ENCODE results near the gene UPF3A.

DNA sequence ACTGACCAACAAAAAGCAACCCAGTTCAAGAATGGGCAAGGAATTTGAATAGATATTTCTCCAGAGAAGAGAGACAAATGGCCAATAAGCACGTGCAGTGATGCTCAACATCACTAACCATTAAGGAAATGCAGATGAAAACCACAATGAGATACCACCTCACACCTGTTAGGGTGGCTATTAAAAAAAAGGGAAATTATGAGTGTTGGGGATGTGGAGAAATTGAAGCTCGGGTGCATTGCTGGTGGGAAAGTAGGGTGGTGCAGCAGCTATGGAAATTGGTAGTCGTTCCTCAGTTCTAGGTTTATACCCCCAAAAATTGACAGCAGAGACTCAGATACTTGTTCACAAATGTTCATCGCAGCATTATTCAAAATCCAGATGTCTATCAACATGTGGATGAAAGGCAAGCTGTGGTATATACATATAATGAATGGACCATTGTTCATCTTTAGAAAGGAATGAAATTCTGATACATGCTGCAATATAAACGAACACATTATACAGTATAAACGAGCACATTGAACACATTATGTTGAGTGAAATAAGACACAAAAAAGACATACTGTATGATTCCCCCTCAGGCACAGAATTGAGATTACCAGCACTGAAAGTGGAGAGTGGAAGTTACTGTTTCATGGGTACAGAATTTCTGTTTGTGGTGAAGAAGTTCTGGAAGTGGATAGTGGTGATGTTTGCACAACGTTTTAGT, 33.8 kb downstream of the UPF3A start:
- no peak for TF ChIP-seq BHLHE40 (IDR thresholded peaks at IDR 0.05; ENCODE audit: low read depth, low read length)
- TF ChIP-seq, protein P1, sequence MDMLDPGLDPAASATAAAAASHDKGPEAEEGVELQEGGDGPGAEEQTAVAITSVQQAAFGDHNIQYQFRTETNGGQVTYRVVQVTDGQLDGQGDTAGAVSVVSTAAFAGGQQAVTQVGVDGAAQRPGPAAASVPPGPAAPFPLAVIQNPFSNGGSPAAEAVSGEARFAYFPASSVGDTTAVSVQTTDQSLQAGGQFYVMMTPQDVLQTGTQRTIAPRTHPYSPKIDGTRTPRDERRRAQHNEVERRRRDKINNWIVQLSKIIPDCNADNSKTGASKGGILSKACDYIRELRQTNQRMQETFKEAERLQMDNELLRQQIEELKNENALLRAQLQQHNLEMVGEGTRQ (IDR thresholded peaks at IDR 0.05): no peak
- no peak for TF ChIP-seq RARB (CRISPR knock-in tag; IDR thresholded peaks at IDR 0.05)
- TF ChIP-seq, protein P2, sequence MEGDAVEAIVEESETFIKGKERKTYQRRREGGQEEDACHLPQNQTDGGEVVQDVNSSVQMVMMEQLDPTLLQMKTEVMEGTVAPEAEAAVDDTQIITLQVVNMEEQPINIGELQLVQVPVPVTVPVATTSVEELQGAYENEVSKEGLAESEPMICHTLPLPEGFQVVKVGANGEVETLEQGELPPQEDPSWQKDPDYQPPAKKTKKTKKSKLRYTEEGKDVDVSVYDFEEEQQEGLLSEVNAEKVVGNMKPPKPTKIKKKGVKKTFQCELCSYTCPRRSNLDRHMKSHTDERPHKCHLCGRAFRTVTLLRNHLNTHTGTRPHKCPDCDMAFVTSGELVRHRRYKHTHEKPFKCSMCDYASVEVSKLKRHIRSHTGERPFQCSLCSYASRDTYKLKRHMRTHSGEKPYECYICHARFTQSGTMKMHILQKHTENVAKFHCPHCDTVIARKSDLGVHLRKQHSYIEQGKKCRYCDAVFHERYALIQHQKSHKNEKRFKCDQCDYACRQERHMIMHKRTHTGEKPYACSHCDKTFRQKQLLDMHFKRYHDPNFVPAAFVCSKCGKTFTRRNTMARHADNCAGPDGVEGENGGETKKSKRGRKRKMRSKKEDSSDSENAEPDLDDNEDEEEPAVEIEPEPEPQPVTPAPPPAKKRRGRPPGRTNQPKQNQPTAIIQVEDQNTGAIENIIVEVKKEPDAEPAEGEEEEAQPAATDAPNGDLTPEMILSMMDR (IDR thresholded peaks at IDR 0.05): no peak
- TF ChIP-seq RAD21 (conservative IDR thresholded peaks at IDR 0.05 in 1 of 2, IDR thresholded peaks at IDR 0.05 in 1 of 2): no peak
- TF ChIP-seq POLR2A (IDR thresholded peaks at IDR 0.05; ENCODE audit: low read length): no peak
- TF ChIP-seq CEBPB (IDR thresholded peaks at IDR 0.05): no peak

All from A549 (cell line).